Esophagus (tissue), 2 donors: ENCODE data around the gene MBNL2. TPM values are rescaled to one million over a fixed set of nuclear protein-coding genes. Genes with fewer than 3 reads are reported as not detected.
A peak's percentile ranks its signal among the peaks of the same experiment; 100 is the strongest.

Experiments
- H3K27ac ChIP-seq, 2 donors: one replicate each; pipeline ENCODE4 v1.5.1; 2013; ENCODE audit warnings: low read depth in 2 of 2, mild to moderate bottlenecking in 2 of 2, inconsistent platforms in 1 of 2, low read length in 1 of 2, moderate library complexity in 1 of 2
- H3K27me3 ChIP-seq, 2 donors: one replicate each; pipeline ENCODE4 v1.6.1; 2013; ENCODE audit warnings: low read length in 2 of 2, control low read depth in 1 of 2, mild to moderate bottlenecking in 1 of 2; ENCODE audit not compliant: insufficient read depth in 2 of 2, control insufficient read depth in 1 of 2
- H3K36me3 ChIP-seq, 2 donors: one replicate each; pipeline ENCODE4 v1.6.1; 2013; ENCODE audit warnings: low read length in 1 of 2; ENCODE audit not compliant: control insufficient read depth in 2 of 2, insufficient read depth in 2 of 2
- H3K4me1 ChIP-seq, 2 donors: one replicate each; pipeline ENCODE4 v1.6.1; 2013; ENCODE audit warnings: low read length in 1 of 2; ENCODE audit not compliant: control insufficient read depth in 2 of 2, insufficient read depth in 2 of 2
- H3K4me3 ChIP-seq, 2 donors: one replicate each; pipeline ENCODE4 v1.5.1; 2013; ENCODE audit warnings: low read length in 2 of 2, mild to moderate bottlenecking in 2 of 2, low read depth in 1 of 2, moderate library complexity in 1 of 2
- H3K9me3 ChIP-seq, 2 donors: one replicate each; pipeline ENCODE4 v1.6.1; 2013; ENCODE audit warnings: mild to moderate bottlenecking in 2 of 2, low read depth in 1 of 2, low read length in 1 of 2, moderate library complexity in 1 of 2; ENCODE audit not compliant: control insufficient read depth in 2 of 2, insufficient read depth in 1 of 2
- WGBS, 2 donors: extraction: QIAGEN DNeasy Blood & Tissue Kit; methylation state at CpG; one replicate each; pipeline ENCODE4 v1.1.7; 2013; 5-methylcytosine and 5-hydroxymethylcytosine counted together
- polyA plus RNA-seq, 2 donors: library from polyadenylated mRNA; stranded (reverse); fragments of 200-250 nt; gene quantifications; one replicate each; pipeline ENCODE4 v1.2.3, GENCODE V29; 2013
- donor health status: healthy with polysubstance abuse.
- donor health status: Bipolar disorder and iron deficiency.

Gene MBNL2
- polyA plus RNA-seq, 2 donors, result 4.9 to 10.3 TPM

DNA sequence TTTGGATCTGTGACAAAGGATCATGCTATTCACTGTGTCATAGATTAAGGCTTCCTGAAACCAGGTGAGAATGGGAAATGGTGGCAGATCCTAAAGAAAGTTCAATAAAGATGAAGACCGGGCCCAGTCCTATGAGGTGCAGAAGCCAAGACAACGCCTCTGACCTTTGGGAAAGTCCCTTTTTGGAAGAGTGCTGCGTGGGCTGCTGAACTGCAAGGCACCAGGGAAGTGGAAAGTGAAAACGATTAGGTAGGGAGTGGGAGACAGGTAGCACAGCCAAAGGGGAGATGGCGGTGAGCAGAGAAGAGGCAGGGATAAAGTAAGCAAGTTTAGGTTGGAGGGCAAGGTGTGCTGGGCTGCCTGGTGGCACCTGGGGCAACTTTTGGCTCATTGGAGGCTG lies 16.3 kb downstream of the MBNL2 start:
- Histone ChIP-seq H3K9me3 (no peaks in the 10 kb centered on the region), H3K27ac (peak overlapping the region in 1 of 2 donors; percentile 60), H3K36me3 (peaks cover 0 to 2% of the 10 kb centered on the region in 2 donors), H3K4me3 (no peak overlapping the region), H3K27me3 (no peaks in the 10 kb centered on the region), H3K4me1 (peaks cover 7 to 13% of the 10 kb centered on the region in 2 donors)
- 66 to 74% methylated on average over 5 of the region's 5 CpGs for WGBS, 2 donors

DNA sequence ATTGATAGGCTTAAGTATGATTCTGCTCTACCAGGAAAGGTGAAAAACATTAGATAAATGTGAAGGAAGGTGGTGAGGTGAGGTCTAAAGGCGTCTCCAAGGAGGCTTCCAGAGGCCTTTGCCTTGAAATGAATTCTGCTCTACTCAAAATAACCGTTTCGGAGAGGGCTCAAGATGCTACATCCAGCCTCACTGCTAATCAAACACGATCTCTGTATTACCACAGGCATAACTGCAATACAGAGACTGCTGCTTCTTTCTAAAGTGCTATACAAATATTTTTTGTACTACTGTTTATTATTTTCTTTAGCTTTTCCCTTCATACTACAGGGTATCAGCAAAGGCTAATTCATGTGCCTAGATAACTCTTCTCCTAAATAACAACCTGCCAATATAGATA lies 16.8 kb downstream of the MBNL2 start:
- no peaks in the 10 kb centered on the region for H3K27me3 ChIP-seq
- H3K4me1 ChIP-seq, result peaks cover 6 to 13% of the 10 kb centered on the region in 2 donors
- peak overlapping the region in 1 of 2 donors; percentile 60 for H3K27ac ChIP-seq
- H3K9me3 ChIP-seq, result no peaks in the 10 kb centered on the region
- WGBS, 2 donors, result 84 to 85% methylated on average over 4 of the region's 4 CpGs
- no peak overlapping the region for H3K4me3 ChIP-seq
- peaks cover 0 to 2% of the 10 kb centered on the region in 2 donors for H3K36me3 ChIP-seq

DNA sequence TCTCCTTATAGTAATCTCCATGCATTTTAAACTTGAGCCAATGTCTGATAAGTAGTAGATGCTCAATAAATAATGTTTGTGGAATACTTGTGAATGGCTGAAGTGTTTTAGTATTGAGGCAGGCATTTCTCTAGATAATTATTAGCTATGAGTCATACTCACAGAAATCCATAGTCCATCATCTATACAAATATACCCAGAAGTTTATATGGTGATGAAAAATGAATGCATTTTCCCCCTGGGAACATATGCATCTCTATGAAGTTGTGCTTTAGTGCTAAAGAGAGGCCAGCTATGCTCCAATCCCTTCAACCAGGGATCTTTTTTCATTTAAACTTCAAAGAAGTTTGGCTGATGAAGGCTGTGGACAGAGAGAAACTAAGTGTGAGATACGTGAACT lies 17.2 kb downstream of the MBNL2 start:
- H3K27ac ChIP-seq, result no peak overlapping the region
- H3K4me3 ChIP-seq, result no peak overlapping the region
- H3K27me3 ChIP-seq, result no peaks in the 10 kb centered on the region
- WGBS, 2 donors, result 78 to 79% methylated on average over 1 of the region's 1 CpG
- peaks cover 0 to 2% of the 10 kb centered on the region in 2 donors for H3K36me3 ChIP-seq
- H3K9me3 ChIP-seq, result no peaks in the 10 kb centered on the region
- peaks cover 6 to 13% of the 10 kb centered on the region in 2 donors for H3K4me1 ChIP-seq

DNA sequence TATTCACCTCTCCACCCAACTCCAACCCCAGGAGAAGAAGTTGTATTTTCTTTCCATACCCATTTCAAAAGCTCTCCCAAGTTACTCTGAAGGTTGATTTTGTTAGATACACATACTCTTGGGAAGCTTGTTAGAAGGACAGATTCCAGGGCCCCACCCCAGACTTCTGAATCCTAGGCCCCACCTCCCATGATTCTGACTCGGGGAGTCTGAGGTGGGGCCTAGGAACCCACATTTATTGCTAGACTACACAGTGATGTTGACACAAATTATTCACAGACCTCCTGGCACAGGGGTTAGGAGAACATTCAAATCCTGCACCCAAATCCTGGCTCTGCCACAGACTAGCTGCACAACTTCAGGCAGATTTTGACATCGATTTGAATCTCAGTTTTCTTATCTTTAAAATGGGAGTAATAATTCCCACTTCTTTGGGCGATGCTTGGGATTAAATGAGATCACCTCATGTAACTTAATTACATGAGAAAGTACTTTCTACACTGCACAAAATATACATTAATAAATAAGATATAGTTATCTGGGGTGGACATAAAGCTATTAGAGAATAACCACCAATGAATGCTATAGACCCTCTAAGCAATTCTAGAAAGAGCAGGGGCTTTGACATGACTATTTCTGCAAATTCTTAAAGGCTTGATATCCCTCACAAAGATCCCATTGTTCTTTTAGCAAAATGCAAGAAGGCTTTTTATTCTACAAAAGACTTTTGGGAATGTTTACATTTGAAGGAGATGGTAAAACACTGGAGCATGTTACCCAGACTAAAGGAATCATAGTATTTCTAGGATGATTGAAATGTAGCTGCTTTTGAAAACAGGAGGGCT lies 18.0 kb downstream of the MBNL2 start:
- Histone ChIP-seq H3K27me3 (no peaks in the 10 kb centered on the region), H3K36me3 (peaks cover 0 to 2% of the 10 kb centered on the region in 2 donors), H3K4me3 (no peak overlapping the region), H3K4me1 (peaks cover 6 to 13% of the 10 kb centered on the region in 2 donors), H3K27ac (peak overlapping the region in 1 of 2 donors; percentile 28), H3K9me3 (no peaks in the 10 kb centered on the region)
- 70 to 72% methylated on average over 3 of the region's 3 CpGs for whole genome bisulfite sequencing, 2 donors

DNA sequence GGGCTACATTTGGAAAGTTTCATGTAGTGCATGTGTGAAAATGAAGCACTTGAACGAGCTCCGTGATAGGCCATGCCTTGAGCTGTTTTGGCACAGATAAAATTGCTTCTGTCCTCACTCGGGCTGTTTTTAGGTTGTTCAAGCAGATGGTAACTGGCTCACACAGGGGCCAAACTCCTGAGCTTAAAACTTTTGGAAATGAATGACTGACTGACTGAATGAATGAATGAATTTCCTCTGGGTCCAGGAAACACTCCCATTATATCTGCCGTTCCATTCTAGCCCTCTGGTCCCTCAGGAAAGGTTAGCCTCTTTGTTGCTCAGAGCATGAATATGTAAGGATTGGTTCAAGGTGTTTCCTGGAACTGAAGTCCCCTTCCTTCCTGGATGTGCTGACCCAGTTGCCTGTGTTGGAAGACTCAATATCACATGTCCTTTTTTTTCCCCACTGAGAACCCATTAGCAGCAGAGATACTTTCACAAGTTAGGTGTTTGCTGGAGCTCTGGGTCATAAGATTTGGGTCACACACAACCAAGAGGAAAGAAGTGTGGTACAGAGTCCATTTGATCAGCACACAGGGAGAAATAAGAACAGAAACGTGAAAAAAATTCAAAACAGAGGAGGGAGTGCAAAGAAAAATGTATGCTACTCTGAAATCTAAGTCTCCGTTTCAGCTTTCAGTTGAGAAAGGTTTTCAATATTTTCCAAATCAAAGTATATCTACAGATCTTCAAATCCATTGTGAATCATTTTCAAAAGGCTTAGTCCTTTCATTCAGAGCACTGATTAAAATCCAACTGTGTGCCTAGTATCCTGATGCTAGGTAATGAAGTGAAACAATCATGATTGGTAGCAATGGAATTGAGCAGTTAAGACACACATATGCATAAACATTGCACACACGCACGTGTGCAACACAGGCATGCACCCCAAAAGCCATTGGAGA lies 18.9 kb downstream of the MBNL2 start:
- H3K4me1 ChIP-seq, result peaks cover 6 to 11% of the 10 kb centered on the region in 2 donors
- H3K27ac ChIP-seq, result no peak overlapping the region
- no peaks in the 10 kb centered on the region for H3K27me3 ChIP-seq
- peaks cover 0 to 2% of the 10 kb centered on the region in 2 donors for H3K36me3 ChIP-seq
- 54 to 55% methylated on average over 8 of the region's 8 CpGs for WGBS, 2 donors
- H3K4me3 ChIP-seq, result no peak overlapping the region
- H3K9me3 ChIP-seq, result no peaks in the 10 kb centered on the region

DNA sequence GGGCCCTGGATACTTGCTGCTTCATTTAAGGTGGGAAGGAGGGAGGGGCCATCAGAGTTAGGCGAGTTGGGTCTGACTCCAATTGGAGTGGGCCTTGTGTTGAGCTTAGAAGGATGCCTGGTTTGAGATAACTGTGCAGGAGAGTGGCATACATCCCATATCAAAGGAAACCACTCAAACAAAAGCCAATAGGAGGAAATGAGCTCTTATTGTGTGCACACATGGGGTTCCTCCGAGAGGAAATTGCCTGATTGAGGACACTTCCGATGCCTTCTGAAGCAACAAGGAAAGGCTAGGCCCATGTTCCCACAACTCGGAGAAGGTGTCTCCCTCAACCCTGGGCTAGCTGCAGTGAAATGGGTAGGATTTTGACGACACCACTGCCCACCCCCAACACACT lies 19.6 kb downstream of the MBNL2 start:
- H3K4me1 ChIP-seq, result peaks cover 6 to 11% of the 10 kb centered on the region in 2 donors
- WGBS, 2 donors, result 81 to 85% methylated on average over 5 of the region's 5 CpGs
- H3K27ac ChIP-seq, result no peak overlapping the region
- no peaks in the 10 kb centered on the region for H3K27me3 ChIP-seq
- peaks cover 0 to 2% of the 10 kb centered on the region in 2 donors for H3K36me3 ChIP-seq
- no peak overlapping the region for H3K4me3 ChIP-seq
- no peaks in the 10 kb centered on the region for H3K9me3 ChIP-seq

DNA sequence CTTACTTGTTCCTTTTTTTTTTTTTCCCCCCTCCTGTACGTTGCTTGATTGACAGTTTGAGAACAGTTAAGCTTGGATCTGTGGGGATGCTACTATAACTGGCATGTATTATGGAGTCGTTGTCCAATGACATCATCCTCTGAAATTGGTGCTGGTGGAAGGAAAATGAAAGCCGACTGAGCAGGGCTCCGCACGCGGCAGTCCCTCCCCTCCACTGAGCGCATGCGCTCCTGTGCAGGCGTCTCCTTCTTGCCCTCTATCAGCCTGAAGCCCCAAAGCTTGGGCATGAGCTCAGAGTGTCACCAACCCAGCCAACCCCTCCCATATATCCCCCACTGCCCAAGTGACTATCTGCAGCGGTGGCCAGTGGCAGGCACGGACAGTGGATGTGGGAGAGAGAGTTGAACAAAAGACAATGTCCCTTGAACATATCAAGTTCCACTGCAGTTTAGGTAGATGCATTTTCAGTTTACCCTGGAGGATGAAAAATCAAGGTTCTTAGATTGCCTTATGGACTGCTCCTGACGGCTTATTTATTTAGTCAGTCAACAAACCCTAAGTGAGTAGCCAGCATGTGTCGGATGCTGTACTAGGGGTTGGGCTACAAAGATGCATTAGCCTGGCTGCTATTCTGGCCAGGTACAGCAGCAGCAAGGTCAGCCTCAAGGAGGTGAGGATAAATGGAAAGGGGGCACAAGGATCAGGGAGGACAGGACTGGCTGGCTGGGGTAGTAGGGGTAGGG lies 20.8 kb downstream of the MBNL2 start:
- H3K4me1 ChIP-seq, result peaks cover 6 to 11% of the 10 kb centered on the region in 2 donors
- no peak overlapping the region for H3K4me3 ChIP-seq
- H3K36me3 ChIP-seq, result peaks cover 0 to 2% of the 10 kb centered on the region in 2 donors
- H3K27ac ChIP-seq, result peak overlapping the region; percentile 61 to 66
- H3K27me3 ChIP-seq, result no peaks in the 10 kb centered on the region
- H3K9me3 ChIP-seq, result no peaks in the 10 kb centered on the region
- WGBS, 2 donors, result 80 to 89% methylated on average over 13 of the region's 13 CpGs

DNA sequence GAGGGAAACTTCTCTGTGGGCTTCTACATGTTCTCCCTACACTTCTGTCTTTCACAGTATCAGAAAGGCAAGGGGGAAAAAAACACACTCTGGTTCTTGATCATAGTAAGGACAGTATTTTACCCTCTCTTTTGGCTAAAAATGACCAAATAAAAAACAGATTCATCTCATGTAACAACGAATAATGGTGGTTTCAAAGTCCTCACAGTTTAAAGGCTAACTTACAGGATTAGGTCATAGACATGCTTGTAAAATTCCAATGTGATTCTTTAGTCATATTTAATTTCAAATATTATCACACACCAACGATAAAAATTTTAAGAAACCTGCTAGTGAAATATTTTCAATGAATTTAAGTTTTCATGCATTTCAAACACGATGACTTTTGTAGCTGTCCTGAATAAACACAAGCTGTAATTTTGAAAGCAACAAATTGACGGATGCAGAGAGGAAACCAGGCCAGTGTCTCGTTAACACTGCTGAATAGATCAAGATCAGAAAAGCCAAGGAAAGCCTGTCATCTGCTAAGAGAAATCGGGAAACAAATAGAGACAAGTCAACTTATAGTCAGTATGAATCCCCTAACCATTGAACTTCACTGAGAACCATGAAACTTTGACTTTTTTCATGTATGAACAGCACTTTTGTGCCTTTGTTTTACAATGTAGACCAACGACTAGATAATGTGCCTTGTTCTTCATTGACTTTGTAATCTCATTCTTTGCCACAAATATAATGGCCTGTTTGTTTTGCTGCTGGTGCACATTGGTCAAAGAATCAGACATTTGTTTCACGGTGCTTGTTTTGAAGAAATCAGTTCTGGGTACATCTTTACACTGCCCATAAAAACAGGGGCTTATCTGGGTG lies 22.0 kb downstream of the MBNL2 start:
- Histone ChIP-seq H3K9me3 (no peaks in the 10 kb centered on the region), H3K4me1 (peaks cover 3 to 6% of the 10 kb centered on the region in 2 donors), H3K4me3 (no peak overlapping the region), H3K27ac (peak overlapping the region in 1 of 2 donors; percentile 42), H3K27me3 (no peaks in the 10 kb centered on the region), H3K36me3 (peaks cover 0 to 2% of the 10 kb centered on the region in 2 donors)
- 35 to 50% methylated on average over 8 of the region's 8 CpGs for WGBS, 2 donors
